ENCODE data around the gene ALPG.

- TF ChIP-seq CTCF (IDR thresholded peaks at IDR 0.05; ENCODE audit: insufficient read depth, low read length, poor library complexity, severe bottlenecking), result no peak
- TF ChIP-seq EZH2phosphoT487 (conservative IDR thresholded peaks at IDR 0.05; ENCODE audit: low read length), result no peak
Observed at GRCh38 chr2:232432598-232433184, 26.0 kb downstream of the ALPG start.
